Measurements from ENCODE around the gene CATSPERD. TPM values are rescaled to one million over a fixed set of nuclear protein-coding genes. Genes with fewer than 3 reads are reported as not detected.
"Not testable (repeated sequence)": the region's sequence is repeated elsewhere in the genome, so short reads cannot be mapped to it uniquely, and the experiment has no call there.

The CATSPERD gene
- total RNA-seq, 1 donor from 2014 or later = not detected

DNA sequence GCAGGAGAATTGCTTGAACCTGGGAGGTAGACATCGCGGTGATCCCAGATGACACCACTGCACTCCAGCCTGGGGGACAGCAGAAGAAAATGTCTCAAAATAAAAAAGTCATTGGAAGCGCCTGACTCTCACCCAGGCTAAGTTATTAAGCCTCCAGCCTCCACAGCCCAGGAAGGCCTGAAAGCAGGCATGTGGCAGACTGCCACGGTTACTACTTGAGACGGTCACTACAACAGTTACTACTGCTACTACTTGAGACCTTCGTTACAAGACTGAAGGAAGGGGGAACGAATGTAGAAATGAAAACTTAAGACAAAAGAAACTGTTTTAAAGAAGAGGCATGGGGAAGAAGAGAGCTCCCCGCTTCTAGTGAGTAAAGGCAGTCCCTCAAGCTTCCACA lies 54.5 kb downstream of the CATSPERD start:
- no peak for ATAC-seq (ENCODE audit: poor library complexity)
- no peak for DNase-seq
- intact Hi-C loops (cut with DNase I) = loop anchor here (10.0 kb wide), 1 partner anchor 250 kb away; no protein-coding TSS in a partner anchor

GRCh38 chr19:5775668-5776309 lies 55.4 kb downstream of the CATSPERD start:
- intact Hi-C loops (cut with DNase I) = loop anchor here (10.0 kb wide), 1 partner anchor 249 kb away; no protein-coding TSS in a partner anchor
- ATAC-seq (ENCODE audit: poor library complexity) (no peak), DNase-seq (no peak)

DNA sequence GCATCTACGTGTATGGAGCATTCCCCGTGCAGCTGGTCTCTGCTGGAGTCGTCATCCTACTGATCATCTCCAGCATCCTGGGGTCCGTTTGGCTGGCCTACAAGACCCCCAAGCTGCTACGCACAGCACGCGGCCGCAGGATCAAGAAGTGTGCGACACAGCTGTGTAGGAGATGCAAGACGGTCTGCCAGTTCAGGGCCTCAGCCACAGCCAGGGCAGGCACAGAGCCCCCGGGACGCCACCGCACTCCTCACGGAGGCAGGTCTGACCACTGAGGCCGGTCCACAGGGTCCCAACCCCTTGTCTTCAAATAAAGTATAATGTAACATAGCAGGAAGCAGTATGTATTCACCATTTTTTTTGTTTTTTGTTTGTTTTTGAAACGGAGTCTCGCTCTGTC lies 58.0 kb downstream of the CATSPERD start:
- ATAC-seq (ENCODE audit: poor library complexity) (no peak), DNase-seq (no peak)
- intact Hi-C loops (cut with DNase I) = loop anchor here (10.0 kb wide), 1 partner anchor 246 kb away; no protein-coding TSS in a partner anchor

- intact Hi-C loops (cut with DNase I); DNase-seq; ATAC-seq (ENCODE audit: poor library complexity): not testable (repeated sequence)
Observed at GRCh38 chr19:5780916-5781315, 60.5 kb downstream of the CATSPERD start.

DNA sequence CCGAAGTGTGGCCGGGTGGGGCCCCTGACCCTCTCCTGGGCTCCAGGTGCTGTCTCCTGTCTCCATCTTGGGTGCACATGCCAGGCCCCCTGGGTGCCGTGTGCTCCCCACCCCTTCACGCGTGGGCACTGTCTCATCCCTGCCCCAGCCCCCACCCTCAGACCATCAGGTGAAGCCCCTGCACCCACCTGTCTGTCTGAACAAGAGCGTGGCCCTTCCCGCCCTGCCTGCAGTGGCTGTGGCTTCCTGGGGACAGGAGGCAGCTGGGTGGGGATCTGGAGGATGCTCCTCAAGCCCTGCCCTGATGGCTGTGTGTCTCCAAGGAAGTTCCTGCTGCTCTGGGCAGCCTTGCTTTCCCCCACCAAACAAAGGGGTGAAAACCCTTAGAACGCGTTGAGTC lies 61.9 kb downstream of the CATSPERD start:
- intact Hi-C loops (cut with DNase I) = no loop called here
- peak; percentile 16 for ATAC-seq (ENCODE audit: poor library complexity)
- no peak for DNase-seq

GRCh38 chr19:5782945-5783919 lies 62.8 kb downstream of the CATSPERD start:
- no peak for DNase-seq
- intact Hi-C loops (cut with DNase I) = no loop called here
- ATAC-seq (ENCODE audit: poor library complexity) = peak; percentile 4

- no peak for DNase-seq
- intact Hi-C loops (cut with DNase I) = no loop called here
- no peak for ATAC-seq (ENCODE audit: poor library complexity)
Observed at GRCh38 chr19:5784581-5785147, 64.2 kb downstream of the CATSPERD start, which contains the start of gene PRR22. Gene PRR22 (minus strand): TSS chr19:5784746. CDS start chr19:5784660, 86 bp downstream.

DNA sequence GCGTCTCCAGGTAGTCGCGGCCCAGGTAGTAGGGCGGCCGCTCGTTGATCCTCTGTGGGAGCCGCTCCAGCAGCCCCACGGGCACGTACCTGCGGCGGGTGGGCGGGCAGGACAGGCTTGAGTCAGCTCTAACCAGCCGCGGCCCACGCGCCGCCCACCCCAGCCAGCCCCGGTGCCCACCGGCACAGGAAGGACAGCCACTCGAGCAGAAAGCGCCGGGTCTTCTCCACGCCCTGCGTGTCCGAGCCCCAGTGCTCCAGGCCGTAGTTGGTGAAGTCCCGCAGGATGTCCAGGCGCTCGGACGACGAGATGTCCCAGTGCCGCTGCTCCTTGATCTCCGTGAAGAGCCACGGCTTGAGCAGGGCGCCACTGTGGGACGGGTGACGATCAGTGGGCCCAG lies 65.0 kb downstream of the CATSPERD start:
- ATAC-seq (ENCODE audit: poor library complexity) (no peak), DNase-seq (no peak)
- intact Hi-C loops (cut with DNase I) = no loop called here

DNA sequence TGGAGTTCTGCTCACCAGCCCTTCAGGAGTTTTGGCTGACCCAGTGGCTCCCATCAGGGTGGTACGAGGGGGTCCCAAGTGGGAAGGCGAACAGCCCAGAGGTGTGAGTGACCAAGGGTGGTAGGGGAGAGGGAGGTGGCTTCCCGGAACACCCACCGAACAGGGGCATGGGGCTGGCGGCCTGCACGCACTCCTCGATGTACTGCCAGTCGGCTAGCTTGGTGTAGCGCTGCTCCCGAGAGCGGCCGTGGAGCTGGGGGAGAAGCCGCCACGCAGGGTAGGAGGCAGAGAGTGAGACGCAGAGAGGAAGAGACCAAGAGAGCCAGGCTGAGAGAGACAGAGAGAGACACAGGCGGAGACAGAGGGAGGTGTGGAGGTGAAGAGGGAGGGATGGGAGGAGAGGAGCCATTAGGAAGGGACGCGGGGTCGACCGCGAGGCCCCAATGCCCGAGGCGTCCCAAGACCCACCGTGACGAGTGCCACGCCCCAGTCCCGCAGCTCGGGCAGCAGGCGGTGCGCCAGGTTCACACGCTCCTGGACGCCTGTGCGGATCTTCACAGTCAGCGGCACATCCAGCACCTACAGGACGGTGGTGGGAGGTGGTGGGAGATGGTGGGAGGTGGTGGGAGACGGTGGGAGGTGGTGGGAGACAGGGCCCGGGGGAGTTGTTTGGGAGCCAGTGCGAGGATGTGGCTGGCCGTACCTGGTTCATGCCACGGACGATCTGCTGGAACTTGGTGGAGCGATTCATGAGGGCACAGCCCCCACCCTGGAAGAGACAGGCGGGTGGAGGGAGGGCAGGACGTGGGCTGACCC lies 66.4 kb downstream of the CATSPERD start:
- ATAC-seq (ENCODE audit: poor library complexity) = no peak
- no peak for DNase-seq
- intact Hi-C loops (cut with DNase I) = no loop called here

DNA sequence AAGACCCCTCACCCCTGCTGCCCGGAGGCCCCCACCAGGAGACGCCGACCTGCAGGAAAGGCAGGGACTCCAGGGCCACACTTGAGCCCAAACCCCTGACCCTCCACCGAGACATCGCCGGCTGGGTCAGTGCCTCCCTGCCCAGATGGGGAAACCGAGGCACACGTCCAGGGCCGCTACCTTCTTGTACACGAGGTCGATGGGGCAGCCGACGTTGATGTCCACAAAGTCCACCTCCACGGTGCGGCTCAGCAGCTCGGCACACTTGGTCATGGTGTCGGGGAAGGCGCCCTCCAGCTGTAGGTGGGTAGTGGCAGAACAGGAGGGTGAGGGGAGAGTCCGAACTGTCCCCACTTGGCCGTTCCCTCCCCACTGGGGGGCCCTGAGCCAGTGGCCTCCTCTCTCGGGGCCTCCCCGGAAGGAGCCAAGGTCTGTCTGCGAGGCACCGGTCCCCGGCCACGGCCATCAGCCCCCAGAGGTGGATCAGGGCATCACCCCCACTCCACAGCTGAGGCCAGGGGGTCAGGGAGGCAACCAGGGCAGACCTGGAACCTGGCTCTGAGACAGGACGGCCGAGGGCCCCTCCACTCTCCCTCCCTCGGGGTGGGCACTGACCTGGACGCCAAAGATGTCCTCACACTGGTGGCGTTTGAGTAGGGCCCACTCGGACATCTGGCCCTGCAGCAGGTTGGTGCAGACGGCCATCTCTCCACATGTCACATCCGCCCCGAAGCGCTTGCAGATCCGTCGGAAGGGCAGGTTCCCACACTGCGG lies 67.2 kb downstream of the CATSPERD start:
- ATAC-seq (ENCODE audit: poor library complexity) (no peak), DNase-seq (no peak)
- intact Hi-C loops (cut with DNase I) = no loop called here

DNA sequence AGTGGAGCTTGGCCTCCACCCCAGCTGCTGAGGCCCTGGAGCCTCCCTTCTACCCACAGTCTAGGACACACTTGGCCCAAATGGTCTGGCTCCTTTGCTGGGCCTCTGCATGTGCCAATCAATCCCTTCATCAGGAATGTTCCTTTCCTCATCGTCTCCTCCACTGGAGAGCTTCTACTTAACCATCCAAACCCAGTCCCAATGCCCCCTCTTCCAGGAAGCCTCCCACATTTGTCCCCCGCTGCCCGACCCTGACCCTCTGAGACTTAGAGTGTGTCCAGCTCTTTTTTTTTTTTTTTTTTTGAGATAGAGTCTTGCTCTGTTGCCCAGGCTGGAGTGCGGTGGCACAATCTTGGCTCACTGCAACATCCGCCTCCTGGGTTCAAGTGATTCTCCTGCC lies 68.0 kb downstream of the CATSPERD start:
- DNase-seq (no peak), ATAC-seq (ENCODE audit: poor library complexity) (no peak)
- intact Hi-C loops (cut with DNase I) = no loop called here

GRCh38 chr19:5789351-5789761 lies 68.9 kb downstream of the CATSPERD start:
- DNase-seq (no peak), ATAC-seq (ENCODE audit: poor library complexity) (no peak)
- intact Hi-C loops (cut with DNase I) = no loop called here

- intact Hi-C loops (cut with DNase I) = no loop called here
- no peak for DNase-seq
- no peak for ATAC-seq (ENCODE audit: poor library complexity)
Observed at GRCh38 chr19:5789886-5790558, 69.6 kb downstream of the CATSPERD start.

GRCh38 chr19:5790559-5791520 lies 70.4 kb downstream of the CATSPERD start, which contains the start of gene DUS3L:
Gene DUS3L (minus strand): TSS chr19:5791163. CDS start chr19:5791141, 22 bp downstream.
- peak; percentile 97 for ATAC-seq (ENCODE audit: poor library complexity)
- DNase-seq = peak; percentile 98
- intact Hi-C loops (cut with DNase I) = no loop called here

- intact Hi-C loops (cut with DNase I) = no loop called here
- no peak for ATAC-seq (ENCODE audit: poor library complexity)
- DNase-seq = no peak
Observed at GRCh38 chr19:5792224-5792623, 71.8 kb downstream of the CATSPERD start.

- intact Hi-C loops (cut with DNase I) = no loop called here
- ATAC-seq (ENCODE audit: poor library complexity) = no peak
- no peak for DNase-seq
Observed at GRCh38 chr19:5793188-5793587, 72.8 kb downstream of the CATSPERD start.

All from Right ventricle myocardium superior (tissue), 1 donor.